Activated CD4-positive, alpha-beta T cell treated with anti-CD3 and anti-CD28 coated beads for 24 hours (primary cell): ENCODE measurements around the gene RD3L.

ENCODE experiments used
- DNase-seq, 2 donors: peaks; one replicate each; pipeline ENCODE4 v3.0.0-alpha.2; 2020; ENCODE audit warnings: low read depth in 2 of 2

Gene RD3L

DNA sequence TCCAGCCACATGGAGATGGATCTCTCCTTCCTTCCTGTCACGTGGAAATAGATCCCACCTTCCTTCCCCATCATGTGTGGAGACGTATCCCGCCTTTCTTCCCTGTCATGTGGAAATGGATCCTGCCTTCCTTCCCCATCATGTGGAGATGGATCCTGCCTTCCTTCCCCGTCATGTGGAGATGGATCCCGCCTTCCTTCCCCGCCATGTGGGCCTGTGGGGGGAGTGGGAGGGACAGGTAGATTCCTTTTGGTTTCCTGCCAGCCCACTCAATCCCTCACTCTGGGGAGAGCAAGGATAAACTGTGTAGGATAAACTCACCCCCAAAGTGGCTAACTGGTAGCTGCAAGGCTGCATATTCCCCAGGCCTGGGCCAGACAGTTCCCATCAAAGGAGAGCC lies 45.8 kb downstream of the RD3L start:
- no peak for DNase-seq

- no peak for DNase-seq
Observed at GRCh38 chr14:103894723-103895059, 47.6 kb downstream of the RD3L start.

DNA sequence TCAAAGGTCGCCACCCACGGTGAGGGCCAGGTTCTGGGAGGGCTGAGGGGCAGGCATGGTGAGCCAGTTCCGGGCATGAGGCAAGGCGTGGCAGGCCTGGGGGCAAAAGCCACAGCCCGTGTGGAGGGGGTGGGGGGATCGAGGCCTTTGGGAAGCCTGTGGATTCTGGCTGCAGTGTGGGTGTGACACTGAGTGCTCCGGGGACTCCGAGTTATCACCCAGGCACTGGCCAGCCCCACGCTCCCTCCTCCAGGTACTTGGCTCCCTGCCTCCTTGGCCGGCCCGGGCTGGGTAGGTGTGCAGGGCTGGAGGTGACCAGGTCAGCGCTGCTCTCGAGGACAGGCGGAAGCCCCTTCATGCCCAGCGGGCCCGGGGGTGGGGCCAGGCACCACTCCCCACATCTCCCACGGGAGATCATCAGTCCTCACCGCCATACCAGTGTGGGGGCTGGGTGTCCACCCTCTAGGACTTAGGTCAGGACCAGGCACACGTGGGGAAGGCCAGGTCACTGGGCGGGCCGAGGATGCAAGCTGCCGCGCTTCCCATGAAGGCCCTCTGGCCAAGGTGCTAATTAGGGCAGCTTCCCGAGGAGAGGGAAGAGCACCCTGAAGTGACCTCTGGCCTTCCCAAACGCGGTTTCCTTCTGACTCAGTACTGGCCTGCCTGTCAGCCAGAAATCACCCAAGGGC lies 48.2 kb downstream of the RD3L start:
- DNase-seq = no peak

DNA sequence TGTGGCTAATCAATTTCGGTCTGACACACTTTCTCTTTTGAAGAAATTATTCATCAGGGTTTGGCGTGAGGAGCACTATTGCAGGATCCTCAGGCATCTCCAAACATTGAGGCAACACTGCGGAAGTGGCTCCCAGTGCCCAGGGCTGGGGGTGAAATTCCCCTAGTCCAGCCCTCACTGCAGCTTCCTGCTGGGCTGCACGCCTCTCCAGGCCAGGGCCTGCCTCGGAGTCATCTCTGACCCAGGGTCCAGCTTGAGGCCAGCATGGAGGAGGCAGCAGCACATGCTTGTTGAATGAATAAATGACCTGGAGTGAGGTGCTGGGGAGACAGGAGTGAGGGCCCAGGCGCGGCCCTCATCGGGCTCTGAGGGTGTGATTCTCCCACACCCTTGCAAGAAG lies 50.1 kb downstream of the RD3L start:
- DNase-seq = no peak

DNA sequence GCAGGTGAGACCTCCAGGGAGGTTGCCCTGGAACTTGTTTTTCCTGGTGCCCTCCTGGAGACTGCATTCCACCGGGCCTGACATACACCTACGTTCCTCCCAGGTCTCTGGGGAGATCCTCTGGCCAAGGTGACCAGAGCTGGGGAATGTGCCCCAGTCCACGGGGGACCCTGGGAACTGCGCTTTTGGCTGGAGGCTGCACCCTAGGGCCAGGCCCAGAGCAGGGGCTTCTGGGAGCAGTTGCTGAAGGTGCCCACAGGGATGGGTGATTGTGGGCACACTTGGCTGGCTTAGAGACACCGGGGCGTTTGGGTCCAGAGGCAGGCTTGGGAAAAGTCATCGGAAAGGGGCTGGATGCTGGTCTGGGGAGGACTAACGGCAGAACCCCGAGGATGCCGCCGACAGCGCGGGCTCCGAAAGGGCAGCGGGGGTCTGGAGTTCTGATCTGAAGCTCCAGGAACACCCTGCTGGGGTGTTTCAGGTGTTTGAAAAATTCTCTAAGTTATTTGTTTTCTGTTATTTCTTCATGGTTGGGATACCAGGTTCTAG lies 50.6 kb downstream of the RD3L start:
- DNase-seq = no peak

DNA sequence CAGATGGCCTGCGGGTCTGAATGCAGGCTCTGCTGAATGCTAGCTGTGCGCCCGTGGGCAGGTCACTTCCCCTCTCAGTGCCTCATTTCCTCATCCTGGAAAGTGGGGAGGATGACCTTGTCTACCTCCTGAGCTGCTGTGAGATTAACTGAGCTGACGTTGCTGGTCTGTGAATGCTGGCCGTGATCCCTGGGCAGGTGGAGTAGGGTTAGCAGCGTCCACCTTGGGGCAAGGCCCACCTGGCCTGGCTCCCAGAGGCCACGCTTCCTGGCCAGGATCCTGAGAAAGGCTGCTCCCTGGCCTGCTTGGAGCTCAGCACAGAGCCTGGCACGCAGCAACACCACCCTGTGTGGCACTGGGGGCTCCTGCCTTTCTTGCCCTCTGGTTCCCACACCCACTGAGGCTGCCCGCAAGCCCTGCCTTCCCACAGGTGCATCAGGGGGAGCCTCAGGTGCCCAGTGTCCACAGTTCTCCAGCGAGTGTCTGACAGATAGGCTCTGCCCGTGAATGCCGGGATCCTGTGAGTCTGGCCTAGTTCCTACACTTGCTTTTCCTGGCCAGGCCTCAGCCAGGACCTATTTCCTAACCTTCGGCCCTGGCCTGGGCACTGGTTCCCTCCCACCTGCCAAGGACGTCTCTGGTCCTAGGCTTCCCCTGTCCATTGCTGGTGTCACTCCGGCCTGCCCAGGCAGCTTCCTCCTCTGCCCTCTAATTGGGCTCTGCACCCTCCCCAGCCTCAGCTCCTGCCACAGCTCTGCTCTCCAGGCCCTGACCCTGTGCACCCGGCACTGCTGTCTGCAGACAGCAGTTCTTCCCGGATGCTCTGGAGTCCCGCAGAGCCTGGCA lies 51.3 kb downstream of the RD3L start:
- no peak for DNase-seq
